Measurements from ENCODE around the gene NT5DC3.
"Not testable (repeated sequence)": the region's sequence is repeated elsewhere in the genome, so short reads cannot be mapped to it uniquely, and the experiment has no call there.

Gene NT5DC3

GRCh38 chr12:103855896-103856657 lies 15.0 kb upstream of the NT5DC3 start:
- no peak for DNase-seq (ENCODE audit: low read depth)

DNA sequence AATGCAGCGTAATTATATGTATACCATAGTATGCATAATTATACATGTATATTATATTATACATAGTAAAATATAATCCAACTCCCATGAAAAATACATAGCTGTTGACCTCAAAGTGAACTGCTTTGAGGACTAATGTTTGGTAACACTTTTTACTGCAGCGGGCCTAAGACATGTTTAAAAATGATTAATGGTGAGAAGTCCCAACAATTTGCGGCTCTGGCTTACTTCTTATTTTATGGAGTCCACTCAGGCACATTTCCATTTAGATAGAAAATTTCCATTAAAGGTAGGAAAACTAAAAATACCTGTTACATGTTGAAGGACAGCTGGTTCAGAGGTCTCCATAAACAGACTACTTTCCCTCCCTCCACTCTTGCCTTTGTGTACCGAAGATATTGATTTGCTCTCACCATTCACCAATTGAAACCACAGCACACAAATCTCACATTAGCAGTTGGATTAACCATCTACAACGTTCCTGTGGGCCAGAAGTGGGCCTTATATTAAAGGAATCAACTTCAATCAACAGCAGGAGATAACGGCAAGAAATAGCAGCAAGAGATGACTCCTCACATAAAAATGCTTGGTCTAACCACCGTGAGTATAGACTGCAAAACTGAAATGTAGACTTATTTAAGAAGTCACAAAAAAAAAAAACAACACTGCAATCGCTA lies 14.1 kb upstream of the NT5DC3 start:
- DNase-seq (ENCODE audit: low read depth), result no peak

DNA sequence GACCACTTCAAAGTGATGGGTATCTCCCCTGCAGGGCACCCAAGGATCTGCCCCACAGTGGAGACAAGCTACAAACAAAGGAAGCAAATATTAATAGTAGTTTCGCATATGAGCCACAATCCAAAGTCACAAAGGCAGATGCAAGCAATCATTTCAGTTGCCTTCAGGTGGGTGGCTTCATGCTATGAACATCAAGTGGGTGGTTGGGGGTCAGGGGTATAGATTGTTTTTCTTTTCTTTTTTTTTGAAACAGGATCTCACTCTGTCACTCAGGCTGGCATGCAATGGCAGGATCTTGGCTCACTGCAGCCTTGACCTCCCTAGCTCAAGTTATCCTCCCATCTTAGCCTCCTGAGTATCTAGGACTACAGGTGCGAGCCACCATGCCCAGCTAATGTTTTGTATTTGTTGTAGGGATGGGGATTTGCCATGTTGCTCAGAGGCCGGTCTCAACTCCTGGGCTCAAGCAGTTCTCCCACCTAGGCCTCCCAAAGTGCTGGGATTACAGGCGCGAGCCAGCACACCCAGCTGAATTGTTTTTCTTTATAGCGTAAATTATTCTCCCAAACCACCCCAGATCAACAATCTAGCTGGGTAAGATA lies 13.4 kb upstream of the NT5DC3 start:
- DNase-seq (ENCODE audit: low read depth), result no peak

DNA sequence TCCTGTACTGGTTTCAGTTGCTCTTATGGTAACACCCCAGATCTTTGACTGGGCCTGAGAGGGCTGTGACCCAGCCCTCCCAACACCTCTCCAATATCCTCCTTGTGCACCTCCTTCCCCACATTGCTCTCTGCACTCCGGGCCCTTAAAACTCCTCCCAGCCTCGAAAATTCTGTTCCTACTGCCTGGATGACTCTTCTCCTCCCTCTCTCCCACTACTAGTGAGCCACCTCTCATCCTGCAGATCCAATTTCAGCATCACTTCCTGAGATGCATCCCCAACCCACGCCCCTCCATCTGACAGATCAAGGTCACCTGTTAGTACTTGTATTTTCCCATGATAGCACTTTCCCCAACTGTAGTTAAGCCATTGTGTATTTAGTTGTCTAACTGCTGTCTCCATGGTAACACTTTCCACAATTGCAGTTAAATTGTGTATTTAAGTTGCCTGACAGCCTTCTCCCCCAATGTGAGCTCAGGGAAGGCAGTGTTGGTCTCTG lies 11.5 kb upstream of the NT5DC3 start:
- DNase-seq (ENCODE audit: low read depth), result no peak

DNA sequence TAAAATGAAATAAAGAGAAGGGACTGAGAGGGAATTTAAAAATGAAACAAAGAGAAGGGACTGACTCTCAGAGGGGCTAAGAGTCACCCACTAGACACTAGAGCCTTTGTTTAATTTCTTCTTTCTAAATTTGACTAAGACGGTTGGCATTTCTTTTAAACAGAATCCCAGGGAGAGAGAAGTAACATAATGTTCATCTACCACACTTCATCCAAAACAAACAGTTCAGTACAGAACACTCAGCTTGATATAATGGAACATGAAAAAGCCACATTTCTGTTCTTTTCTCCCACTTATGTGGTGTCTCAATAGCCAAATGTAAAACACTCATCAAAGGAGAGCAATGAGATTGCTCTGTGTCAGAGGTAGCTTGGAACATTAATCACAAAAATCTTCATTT lies 10.1 kb upstream of the NT5DC3 start:
- DNase-seq (ENCODE audit: low read depth), result no peak

GRCh38 chr12:103850429-103850828 lies 9.4 kb upstream of the NT5DC3 start:
- DNase-seq (ENCODE audit: low read depth), result no peak

- no peak for DNase-seq (ENCODE audit: low read depth)
Measured at GRCh38 chr12:103848917-103849491, 8.0 kb upstream of the NT5DC3 start.

DNA sequence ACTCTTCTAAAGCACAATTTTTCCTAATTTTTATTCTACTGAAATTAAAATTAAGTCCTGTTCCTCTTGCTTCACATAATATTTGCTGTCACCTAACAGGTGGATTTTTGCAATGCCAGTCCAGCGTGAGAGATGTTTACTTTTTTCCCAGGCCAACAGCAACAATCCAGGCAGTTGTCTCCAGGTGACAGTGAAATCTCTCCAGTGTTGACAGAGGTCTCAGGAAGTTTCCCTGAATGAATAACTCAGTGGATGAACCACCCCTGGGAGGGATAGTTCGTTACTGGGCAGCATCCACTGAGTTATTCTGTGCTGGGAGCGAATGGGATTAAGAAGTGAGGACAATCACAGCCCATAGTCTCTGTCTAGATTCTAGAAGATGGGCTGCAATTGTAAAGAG lies 7.1 kb upstream of the NT5DC3 start:
- no peak for DNase-seq (ENCODE audit: low read depth)

DNA sequence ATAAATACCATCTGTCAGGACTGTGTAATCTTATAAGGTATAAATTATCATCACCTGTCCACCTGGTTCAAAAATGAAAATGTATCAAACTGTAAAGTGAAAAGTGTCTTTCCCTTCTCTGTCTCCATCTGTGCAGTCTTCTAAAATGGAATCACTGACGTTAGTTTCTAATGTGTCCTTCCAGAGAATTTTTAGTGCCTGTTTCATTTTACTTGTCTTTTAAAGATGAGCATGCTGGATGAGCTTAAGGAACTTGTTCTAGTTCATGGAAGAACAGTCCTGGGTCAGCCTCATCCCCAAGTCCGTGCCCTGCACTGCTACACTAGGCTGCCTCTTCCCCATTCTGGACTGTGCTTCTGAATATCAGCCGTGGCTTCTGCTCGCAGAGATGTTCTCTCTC lies 5.4 kb upstream of the NT5DC3 start:
- no peak for DNase-seq (ENCODE audit: low read depth)

- no peak for DNase-seq (ENCODE audit: low read depth)
Measured at GRCh38 chr12:103844305-103844704, 3.3 kb upstream of the NT5DC3 start.

DNA sequence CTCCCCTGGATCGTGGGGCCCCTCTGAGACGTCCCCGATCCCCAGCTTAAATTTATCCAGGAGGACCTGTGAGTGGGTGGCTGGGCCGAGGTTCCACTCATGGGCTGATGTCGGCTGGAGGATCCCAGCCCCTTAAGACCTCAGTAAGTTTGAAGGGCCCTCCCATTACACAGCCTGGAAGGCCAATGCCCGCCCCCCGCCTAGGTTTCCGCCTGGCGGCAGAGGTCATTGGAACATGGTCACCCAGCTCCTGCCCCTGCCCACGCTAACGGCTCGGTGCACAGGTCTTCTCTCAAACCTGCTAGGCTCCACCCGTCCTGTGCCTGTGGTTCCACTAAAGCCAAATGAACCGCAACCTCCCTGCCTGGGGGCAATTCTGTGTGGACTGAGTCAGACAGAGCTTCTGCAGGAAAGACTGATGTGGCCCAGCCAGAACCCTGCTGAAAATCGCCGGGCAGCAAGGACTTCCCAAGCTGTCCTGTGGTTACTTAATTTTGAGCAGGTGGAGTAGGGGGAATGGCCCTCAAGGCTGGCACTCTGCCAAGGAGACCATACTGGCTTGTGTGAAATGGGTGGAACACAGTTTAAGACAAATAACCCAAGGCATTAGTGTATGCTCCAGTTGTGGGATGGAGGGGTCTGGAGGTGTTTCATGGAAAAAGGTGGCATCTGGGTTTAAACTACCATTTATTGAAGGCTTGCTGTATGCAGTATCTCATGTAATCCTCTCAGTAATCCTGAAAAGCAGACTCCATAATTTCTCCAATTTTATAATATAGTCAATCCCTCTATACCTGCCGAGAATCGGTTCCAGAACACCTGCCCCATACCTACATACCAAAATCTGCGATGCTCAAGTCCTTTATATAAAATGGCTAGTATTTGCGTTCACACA lies 903 bp upstream of the NT5DC3 start:
- DNase-seq (ENCODE audit: low read depth), result peak; percentile 7

DNA sequence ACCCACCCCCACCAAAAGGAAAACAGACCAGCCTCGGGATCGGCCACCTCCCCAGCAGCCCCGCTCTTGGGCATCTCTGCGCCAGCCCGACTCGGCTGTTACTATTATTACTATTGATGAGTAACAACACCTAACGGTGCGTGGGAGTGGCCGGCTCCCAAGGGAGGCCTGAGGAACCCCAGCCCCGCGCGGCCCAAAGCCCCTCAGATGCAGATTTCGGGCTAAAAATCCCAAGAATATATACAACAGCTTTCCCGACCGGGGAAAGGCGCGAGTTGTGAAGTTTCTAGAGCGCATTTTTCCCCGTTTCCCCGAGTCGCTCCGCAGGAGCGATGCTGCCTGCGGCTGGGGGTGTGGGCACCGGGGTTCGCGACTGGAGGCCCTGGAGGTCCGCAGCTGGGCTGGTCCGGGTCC lies 565 bp downstream of the NT5DC3 start:
- no peak for DNase-seq (ENCODE audit: low read depth)

DNA sequence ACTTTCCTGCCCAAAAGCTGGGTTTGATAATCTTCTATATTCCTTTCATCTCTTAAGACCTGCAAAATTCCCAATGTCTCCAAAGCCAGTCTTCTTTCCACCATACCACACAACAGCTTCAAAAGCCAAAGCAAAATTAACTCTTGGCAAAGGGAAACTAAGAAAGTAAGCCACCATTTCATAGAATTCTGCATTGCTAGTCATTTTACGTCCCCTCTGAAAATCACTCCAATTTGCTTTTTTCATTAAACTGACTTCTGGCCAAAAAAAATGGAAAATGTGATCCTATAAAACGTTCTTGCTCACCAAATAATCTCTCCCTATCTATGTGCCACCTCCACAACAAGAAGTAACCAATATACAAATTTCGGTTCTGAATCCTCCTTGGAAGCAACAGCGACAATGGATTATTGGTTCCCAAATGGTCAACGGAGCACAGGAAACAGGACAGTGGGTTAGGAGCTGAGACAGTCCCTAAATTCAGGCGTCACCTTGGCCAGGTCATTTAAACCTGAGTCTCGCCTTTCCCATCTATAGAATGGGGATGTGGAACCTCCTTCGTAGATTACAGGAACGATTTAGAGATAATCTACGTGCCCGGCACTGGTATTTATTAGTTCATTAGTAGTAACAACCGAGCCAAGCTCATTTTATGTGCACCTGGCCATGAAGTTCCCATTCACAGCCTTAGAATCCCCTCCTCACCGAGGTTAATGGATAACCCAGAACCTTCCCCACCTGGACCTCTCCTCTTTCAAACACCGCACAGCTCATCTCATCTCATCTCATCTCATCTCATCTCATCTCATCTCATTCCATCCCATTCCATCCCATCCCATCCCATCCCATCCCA lies 1.2 kb downstream of the NT5DC3 start:
- DNase-seq (ENCODE audit: low read depth), result no peak

DNA sequence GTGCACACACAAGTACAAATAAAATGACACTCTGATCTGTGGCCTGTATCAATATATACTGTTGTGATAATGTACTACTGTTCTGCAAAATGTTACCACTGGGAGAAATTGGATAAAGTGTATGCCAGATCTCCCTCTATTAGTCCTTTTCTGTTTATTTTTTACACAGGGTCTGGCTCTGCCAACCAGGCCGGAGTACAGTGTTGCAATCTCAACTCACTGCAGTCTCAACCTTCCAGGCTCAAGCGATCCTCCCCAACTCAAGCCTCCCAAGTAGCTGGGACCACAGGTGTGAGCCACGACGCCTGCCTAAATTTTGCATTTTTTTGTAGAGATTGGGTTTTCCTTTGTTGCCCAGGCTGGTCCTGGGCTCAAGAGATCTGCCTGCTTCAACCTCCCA lies 1.9 kb downstream of the NT5DC3 start:
- no peak for DNase-seq (ENCODE audit: low read depth)

DNA sequence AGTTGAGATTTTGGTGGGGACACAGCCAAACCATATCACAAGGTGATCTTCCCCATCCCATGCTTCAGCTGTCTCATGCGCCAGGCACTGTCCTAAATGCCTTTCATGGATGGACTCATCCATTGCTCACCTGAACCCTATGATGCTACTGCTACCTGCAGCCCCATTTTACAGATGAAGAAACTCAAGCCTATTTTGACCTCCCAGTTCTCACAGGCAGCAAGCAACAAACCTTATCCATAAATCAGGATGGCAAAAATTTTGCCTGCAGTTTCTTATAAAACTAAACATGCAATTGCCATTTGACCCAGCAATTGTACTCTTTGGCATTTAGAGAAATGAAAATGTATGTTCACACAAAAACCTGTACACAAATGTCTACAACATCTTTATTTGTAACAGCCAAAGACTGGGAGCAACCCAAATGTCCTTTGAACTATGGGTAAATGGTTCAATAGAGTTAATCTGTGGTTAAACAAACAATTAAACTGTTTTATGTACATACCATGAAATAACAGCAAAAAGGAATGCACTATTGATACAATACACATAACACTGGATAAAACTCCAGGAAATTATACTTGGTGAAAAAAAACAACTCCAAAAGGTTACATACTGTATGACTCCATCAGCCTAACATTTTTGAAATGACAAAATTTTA lies 2.6 kb downstream of the NT5DC3 start:
- no peak for DNase-seq (ENCODE audit: low read depth)

DNA sequence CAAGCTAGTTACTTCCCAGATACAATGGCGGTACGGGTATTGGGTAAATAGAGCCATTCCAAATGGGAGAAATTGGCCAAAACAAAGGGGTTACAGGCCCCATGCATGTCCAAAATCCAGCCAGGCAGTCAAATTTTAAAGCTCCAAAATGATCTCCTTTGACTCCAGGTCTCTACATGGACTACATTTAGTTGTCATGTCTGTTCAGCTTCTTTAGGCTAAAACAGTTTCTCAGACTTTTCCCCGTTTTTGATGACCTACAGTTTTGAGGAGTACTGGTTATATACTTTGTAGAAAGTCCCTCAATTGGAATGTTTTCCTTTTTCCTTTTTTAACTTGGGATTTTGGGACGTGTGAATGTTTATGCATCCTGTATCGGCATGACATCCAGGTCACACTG lies 4.7 kb downstream of the NT5DC3 start:
- no peak for DNase-seq (ENCODE audit: low read depth)

DNA sequence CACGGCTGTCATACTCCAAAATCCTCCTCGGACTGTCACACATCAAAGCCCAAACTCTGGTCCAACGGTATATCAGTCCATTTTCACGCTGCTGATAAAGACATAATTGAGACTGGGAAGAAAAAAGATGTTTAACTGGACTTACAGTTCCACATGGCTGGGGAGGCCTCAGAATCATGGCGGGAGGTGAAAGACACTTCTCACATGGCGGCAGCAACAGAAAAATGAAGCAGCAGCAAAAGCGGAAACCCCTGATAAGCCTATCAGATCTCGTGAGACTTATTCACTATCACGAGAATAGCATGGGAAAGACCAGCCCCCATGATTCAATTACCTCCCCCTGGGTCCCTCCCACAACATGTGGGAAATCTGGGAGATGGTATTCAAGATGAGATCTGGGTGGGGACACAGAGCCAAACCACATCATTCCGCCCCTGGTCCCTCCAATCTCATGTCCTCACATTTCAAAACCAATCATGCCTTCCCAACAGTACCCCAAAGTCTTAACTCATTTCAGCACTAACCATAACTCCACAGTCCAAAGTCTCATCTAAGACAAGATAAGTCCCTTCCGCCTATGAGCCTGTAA lies 5.2 kb downstream of the NT5DC3 start:
- not testable (repeated sequence) for DNase-seq (ENCODE audit: low read depth)

DNA sequence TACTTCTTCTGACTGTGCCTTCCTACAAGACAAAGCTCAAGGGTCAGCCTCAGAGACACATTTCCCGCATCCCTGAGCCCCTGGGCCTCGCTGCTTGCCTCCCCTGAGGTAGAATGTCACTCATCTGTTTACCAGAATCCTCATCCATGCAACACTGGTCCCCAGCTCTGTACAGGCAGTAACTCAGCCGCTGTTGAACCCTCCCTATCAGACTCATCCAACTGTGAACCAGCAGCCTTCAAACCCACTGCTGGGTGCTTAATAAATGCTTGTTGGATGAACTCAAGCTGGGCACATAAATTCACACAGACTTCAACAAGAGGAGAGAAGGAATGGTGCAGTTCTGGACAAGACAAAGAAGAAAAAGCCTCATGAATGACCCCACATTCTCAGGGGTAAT lies 6.1 kb downstream of the NT5DC3 start:
- DNase-seq (ENCODE audit: low read depth), result no peak

DNA sequence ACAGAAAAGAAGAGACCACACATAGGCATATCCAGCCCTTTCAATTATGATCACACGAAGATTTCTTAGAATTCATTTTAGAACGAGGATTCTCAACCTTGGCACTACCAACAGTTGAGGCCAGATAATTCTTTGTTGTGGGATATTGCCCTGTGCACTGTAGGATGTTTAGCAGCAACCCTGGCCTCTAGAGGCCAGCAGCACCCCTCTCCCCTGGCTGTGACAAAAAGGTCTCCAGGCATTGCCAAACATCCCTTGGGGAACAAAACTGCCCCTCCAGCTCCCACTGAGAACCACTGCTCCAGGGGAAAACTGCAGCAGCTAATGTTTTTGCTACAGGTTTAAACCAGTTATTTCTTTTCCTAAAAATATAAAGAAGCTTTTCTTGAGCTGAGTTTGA lies 7.1 kb downstream of the NT5DC3 start:
- no peak for DNase-seq (ENCODE audit: low read depth)
